Nasal cavity respiratory epithelium epithelial cell of viscerocranial mucosa (primary cell): ENCODE measurements around the gene JUNB. TPM values are rescaled to one million over a fixed set of nuclear protein-coding genes. Genes with fewer than 3 reads are reported as not detected.

Experiments used
- total RNA-seq: library from RNA; depleted of rRNA; stranded (reverse); fragments of >200 nt; gene quantifications from 2 replicates; pipeline ENCODE4 v1.2.3, GENCODE V29; 2014

The JUNB gene
- total RNA-seq, result 266 and 285 TPM in 2 replicates

GRCh38 chr19:12791345-12792050, at the start of gene JUNB:
TSS of gene JUNB (plus strand) at chr19:12791486. CDS start at chr19:12791772, 286 bp downstream.

GRCh38 chr19:12751635-12752034, 39.7 kb upstream of the JUNB start, which contains the start of gene BEST2:
TSS of gene BEST2 (plus strand) at chr19:12751791. CDS start at chr19:12752593, 802 bp downstream.

GRCh38 chr19:12774588-12775555, 16.4 kb upstream of the JUNB start, which contains the start of gene HOOK2:
TSS of gene HOOK2 (minus strand) at chr19:12775552. CDS start at chr19:12775449, 103 bp downstream.

GRCh38 chr19:12801466-12802266, 10.4 kb downstream of the JUNB start, which contains the start of the genes PRDX2 and THSD8:
TSS of gene PRDX2 (minus strand) at chr19:12801800. CDS start at chr19:12801261, 539 bp downstream.
TSS of gene THSD8 (plus strand) at chr19:12802069. CDS start at chr19:12802072, 3 bp downstream.

GRCh38 chr19:12806242-12807081, 15.2 kb downstream of the JUNB start, which contains the start of gene RNASEH2A:
TSS of gene RNASEH2A (plus strand) at chr19:12806584. CDS start at chr19:12806674, 90 bp downstream.

GRCh38 chr19:12834566-12834943, 43.3 kb downstream of the JUNB start, which contains the start of gene RTBDN:
TSS of gene RTBDN (minus strand) at chr19:12834579. CDS start at chr19:12829979, 4,600 bp downstream.

GRCh38 chr19:12838182-12838885, 47.0 kb downstream of the JUNB start, which contains the start of gene MAST1:
TSS of gene MAST1 (plus strand) at chr19:12838515. CDS start at chr19:12838573, 58 bp downstream.

Other genes with a start within 250 kb of the JUNB start
- 7.2 and 11.2 TPM in 2 replicates for gene ZNF564, start 240.0 kb upstream of the JUNB start, total RNA-seq
- 7.2 and 13.3 TPM in 2 replicates for gene ZNF490, start 180.7 kb upstream of the JUNB start, total RNA-seq
- 12.3 and 20.9 TPM in 2 replicates for gene ZNF791, start 180.6 kb upstream of the JUNB start, total RNA-seq
- gene MAN2B1, start 124.7 kb upstream of the JUNB start, total RNA-seq, result 32.5 and 54.8 TPM in 2 replicates
- 8.7 and 11.6 TPM in 2 replicates for gene WDR83, start 124.7 kb upstream of the JUNB start, total RNA-seq
- gene DHPS, start 109.6 kb upstream of the JUNB start, total RNA-seq, result 51.0 and 52.3 TPM in 2 replicates
- not detected in 2 replicates for gene GNG14, start 103.5 kb upstream of the JUNB start, total RNA-seq
- gene FBXW9, start 94.9 kb upstream of the JUNB start, total RNA-seq, result 5.5 and 6.9 TPM in 2 replicates
- 30.1 and 69.1 TPM in 2 replicates for gene TNPO2, start 67.6 kb upstream of the JUNB start, total RNA-seq
- 101 and 152 TPM in 2 replicates for gene TRIR, start 56.8 kb upstream of the JUNB start, total RNA-seq
- gene GET3, start 54.0 kb upstream of the JUNB start, total RNA-seq, result 59.7 and 79.6 TPM in 2 replicates
- not detected in 2 replicates for gene BEST2, start 39.7 kb upstream of the JUNB start, total RNA-seq
- gene HOOK2, start 15.9 kb upstream of the JUNB start, total RNA-seq, result 43.1 and 73.5 TPM in 2 replicates
- 109 and 161 TPM in 2 replicates for gene PRDX2, start 10.3 kb downstream of the JUNB start, total RNA-seq
- 0.28 TPM in 1 of 2 replicates, not detected in the other for gene THSD8, start 10.6 kb downstream of the JUNB start, total RNA-seq
- 7.2 and 13.3 TPM in 2 replicates for gene RNASEH2A, start 15.1 kb downstream of the JUNB start, total RNA-seq
- gene RTBDN, start 43.1 kb downstream of the JUNB start, total RNA-seq, result not detected in 2 replicates
- under 0.01 and 0.28 TPM in 2 replicates for gene MAST1, start 47.0 kb downstream of the JUNB start, total RNA-seq
- gene DNASE2, start 90.0 kb downstream of the JUNB start, total RNA-seq, result 29.5 and 40.3 TPM in 2 replicates
- under 0.01 TPM in 1 of 2 replicates, not detected in the other for gene KLF1, start 95.7 kb downstream of the JUNB start, total RNA-seq
- 18.0 and 24.6 TPM in 2 replicates for gene GCDH, start 99.7 kb downstream of the JUNB start, total RNA-seq
- gene SYCE2, start 127.8 kb downstream of the JUNB start, total RNA-seq, result not detected in 2 replicates
- gene FARSA, start 142.2 kb downstream of the JUNB start, total RNA-seq, result 82.7 and 88.3 TPM in 2 replicates
- 637 and 1,452 TPM in 2 replicates for gene CALR, start 147.1 kb downstream of the JUNB start, total RNA-seq
- 106 and 132 TPM in 2 replicates for gene RAD23A, start 154.4 kb downstream of the JUNB start, total RNA-seq
- gene GADD45GIP1, start 165.7 kb downstream of the JUNB start, total RNA-seq, result 15.8 and 24.6 TPM in 2 replicates
- gene DAND5, start 178.1 kb downstream of the JUNB start, total RNA-seq, result 0.07 TPM in 1 of 2 replicates, not detected in the other
- 4.1 and 31.2 TPM in 2 replicates for gene NFIX, start 204.0 kb downstream of the JUNB start, total RNA-seq